OCI-LY7 (cell line): ENCODE data around the gene PARP2. TPM values are rescaled to one million over a fixed set of nuclear protein-coding genes. Genes with fewer than 3 reads are reported as not detected.

Experiments used
- BruUV-seq: library from RNA; stranded (reverse); fragments of 400-500 nt; replicated peaks from 2 replicates; lab custom pipeline; 2021; lab: Mats Ljungman, UMichigan
- CTCF ChIA-PET: fragments of 300-600 bp; sonication (Branson Sonifier 250); formaldehyde crosslinking; loops from one replicate; lab custom pipeline; 2022; ENCODE audit warnings: antibody characterized with exemption; ENCODE audit not compliant: unreplicated experiment; lab: Charles Lee
- POLR2A ChIA-PET: fragments of 300-600 bp; sonication (Branson Sonifier 250); formaldehyde crosslinking; loops from one replicate; lab custom pipeline; 2022; ENCODE audit warnings: antibody characterized with exemption; lab: Charles Lee
- DNase-seq: peaks from one replicate; pipeline ENCODE4 v3.0.0-alpha.2; 2015; ENCODE audit warnings: low spot score
- H2AFZ ChIP-seq: fragments of 200-600 bp; sonication (generic), shearing (Covaris generic); 2 replicates; pipeline ENCODE4 v1.6.1; 2014; ENCODE audit warnings: mild to moderate bottlenecking, antibody characterized with exemption, low read length, moderate library complexity
- H3K27ac ChIP-seq: fragments of 200-600 bp; sonication (generic); 2 replicates; pipeline ENCODE4 v1.5.1; 2014; ENCODE audit warnings: mixed run types, low read depth, mild to moderate bottlenecking, moderate library complexity, low read length, inconsistent platforms; ENCODE audit not compliant: poor library complexity, severe bottlenecking
- H3K36me3 ChIP-seq: fragments of 200-600 bp; sonication (generic); 2 replicates; pipeline ENCODE4 v1.6.1; 2014; ENCODE audit warnings: mild to moderate bottlenecking, antibody characterized with exemption, low read length, moderate library complexity, mixed read lengths; ENCODE audit not compliant: insufficient read depth
- H3K4me1 ChIP-seq: fragments of 200-600 bp; sonication (generic); 2 replicates; pipeline ENCODE4 v1.5.1; 2014; ENCODE audit warnings: mild to moderate bottlenecking, low read length; ENCODE audit not compliant: insufficient read depth, poor library complexity, severe bottlenecking
- H3K4me2 ChIP-seq: fragments of 200-600 bp; sonication (generic); 2 replicates; pipeline ENCODE4 v1.6.1; 2014; ENCODE audit warnings: mild to moderate bottlenecking, low read length
- H3K4me3 ChIP-seq: fragments of 200-600 bp; sonication (generic); 2 replicates; pipeline ENCODE4 v1.5.1; 2014; ENCODE audit warnings: mild to moderate bottlenecking, low read depth, low read length; ENCODE audit not compliant: poor library complexity, severe bottlenecking
- H3K79me2 ChIP-seq: fragments of 200-600 bp; sonication (generic); 2 replicates; pipeline ENCODE4 v1.6.1; 2016; ENCODE audit warnings: low read depth, mild to moderate bottlenecking, low read length, moderate library complexity, mixed read lengths; ENCODE audit not compliant: insufficient read depth
- H3K9me2 ChIP-seq: fragments of 200-600 bp; sonication (generic); 2 replicates; pipeline ENCODE4 v1.6.1; 2016; ENCODE audit warnings: mild to moderate bottlenecking, low read length, mixed read lengths; ENCODE audit not compliant: insufficient read depth
- H3K9me3 ChIP-seq: fragments of 200-600 bp; sonication (generic); 2 replicates; pipeline ENCODE4 v1.6.1; 2014; ENCODE audit warnings: mild to moderate bottlenecking, mixed run types, low read length, mixed read lengths
- H4K20me1 ChIP-seq: fragments of 200-600 bp; sonication (generic); 2 replicates; pipeline ENCODE4 v1.6.1; 2014; ENCODE audit warnings: mild to moderate bottlenecking, antibody characterized with exemption, low read length, moderate library complexity, mixed read lengths; ENCODE audit not compliant: insufficient read depth
- CTCF ChIP-seq: fragments of 200-600 bp; sonication (generic); conservative IDR thresholded peaks from 2 replicates; pipeline ENCODE4 v1.5.1; 2014; ENCODE audit warnings: mild to moderate bottlenecking, antibody characterized with exemption, low read length, moderate library complexity, mixed read lengths
- EZH2phosphoT487 ChIP-seq: fragments of 200-600 bp; sonication (generic); IDR thresholded peaks from 2 replicates; pipeline ENCODE4 v1.6.1; 2018; ENCODE audit warnings: low read depth, borderline replicate concordance, mild to moderate bottlenecking, mixed run types, antibody characterized with exemption, low read length, moderate library complexity, mixed read lengths
- intact Hi-C: fragments of 100-400 bp; cut with micrococcal nuclease; formaldehyde crosslinking; loops from one replicate; pipeline ENCODE4 v1.10.0; 2022; ENCODE audit not compliant: unreplicated experiment
- total RNA-seq, 2 experiments: library from RNA; depleted of rRNA in 1 of 2; stranded (reverse); fragments of >200 nt in 1 of 2; shearing (Covaris generic) in 1 of 2; gene quantifications; 2 replicates each; pipeline ENCODE4 v1.2.3, GENCODE V29; 2014 to 2022

The PARP2 gene
- total RNA-seq, 2 experiments from 2014 or later: 44.4 to 55.4 TPM

- Histone ChIP-seq H3K4me3 (no peak overlapping the region), H3K4me1 (no peaks in the 10 kb centered on the region), H3K79me2 (no peaks in the 10 kb centered on the region), H3K4me2 (no peak overlapping the region), H3K9me2 (no peaks in the 10 kb centered on the region), H4K20me1 (no peaks in the 10 kb centered on the region), H2AFZ (no peak overlapping the region), H3K9me3 (no peaks in the 10 kb centered on the region), H3K36me3 (peaks cover 70% of the 10 kb centered on the region), H3K27ac (no peak overlapping the region)
- intact Hi-C loops: no loop called here
- ChIA-PET CTCF (no interaction called here), POLR2A (no interaction called here)
- no peak for DNase-seq
- TF ChIP-seq EZH2phosphoT487 (no peak), CTCF (no peak)
- no TSS peak for BruUV-seq
These were observed 29.4 kb upstream of the PARP2 start for GRCh38 chr14:20314026-20314425.

GRCh38 chr14:20317720-20318119 is 25.7 kb upstream of the PARP2 start:
- Histone ChIP-seq H3K27ac (no peak overlapping the region), H3K4me2 (no peak overlapping the region), H3K4me1 (no peaks in the 10 kb centered on the region), H2AFZ (no peak overlapping the region), H3K9me3 (no peaks in the 10 kb centered on the region), H3K79me2 (peaks cover under 1% of the 10 kb centered on the region; the same call in 1 of the 2 replicates), H4K20me1 (no peaks in the 10 kb centered on the region), H3K36me3 (peaks cover 90% of the 10 kb centered on the region), H3K4me3 (no peak overlapping the region), H3K9me2 (no peaks in the 10 kb centered on the region)
- ChIA-PET CTCF (no interaction called here), POLR2A (interaction anchor here (1.0 kb wide), 1 partner anchor 12 kb away, joined by 5 read pairs; no protein-coding TSS in a partner anchor)
- no peak for DNase-seq
- no TSS peak for BruUV-seq
- intact Hi-C loops: no loop called here
- TF ChIP-seq EZH2phosphoT487: no peak
- TF ChIP-seq CTCF: no peak

GRCh38 chr14:20327005-20327869 is 16.2 kb upstream of the PARP2 start:
- peak overlapping the region; percentile 13 for H3K4me3 ChIP-seq
- H2AFZ ChIP-seq: no peak overlapping the region
- H3K9me2 ChIP-seq: no peaks in the 10 kb centered on the region
- H3K36me3 ChIP-seq: peaks cover 82% of the 10 kb centered on the region
- POLR2A ChIA-PET: interaction anchor here (0.5 to 4.3 kb wide), 17 partner anchors 11 to 558 kb away, joined by 3 to 76 read pairs (median 4); partner anchors contain the start of genes APEX1, OSGEP, PARP2 and PNP
- peaks cover 75% of the 10 kb centered on the region for H3K79me2 ChIP-seq
- H3K9me3 ChIP-seq: no peaks in the 10 kb centered on the region
- TF ChIP-seq EZH2phosphoT487 (no peak), CTCF (peak; percentile 97)
- peaks cover 24% of the 10 kb centered on the region; the same call in 1 of the 2 replicates for H4K20me1 ChIP-seq
- no TSS peak for BruUV-seq
- H3K4me2 ChIP-seq: peak overlapping the region; percentile 44
- DNase-seq: peak; percentile 79
- intact Hi-C loops: loop anchor here (1.0 to 2.0 kb wide), 2 partner anchors 86 to 282 kb away; partner anchors contain the start of gene TEP1
- H3K4me1 ChIP-seq: peaks cover 50% of the 10 kb centered on the region
- CTCF ChIA-PET: interaction anchor here (0.6 to 1.9 kb wide), 7 partner anchors 16 to 283 kb away, joined by 3 to 11 read pairs (median 3); partner anchors contain the start of gene PARP2
- H3K27ac ChIP-seq: peak overlapping the region; percentile 10
